GM23338 (cell line): ENCODE results near the gene CA5B. TPM values are rescaled to one million over a fixed set of nuclear protein-coding genes. Genes with fewer than 3 reads are reported as not detected.
A peak's percentile ranks its signal among the peaks of the same experiment; 100 is the strongest.

Experiments used
- ATAC-seq: fragments of 200-7000 bp; cut with Tn5 transposase; 3 replicates; pipeline ENCODE4 v1.9.1; 2020
- DNase-seq: peaks from one replicate; pipeline ENCODE4 v3.0.0-alpha.2; 2015; ENCODE audit warnings: low spot score
- H2AFZ ChIP-seq: fragments of 200-600 bp; sonication (generic); 2 replicates; pipeline ENCODE4 v1.8.0; 2016; ENCODE audit warnings: antibody characterized with exemption, mild to moderate bottlenecking, moderate library complexity
- H3F3A ChIP-seq: fragments of 200-600 bp; sonication (generic); replicated peaks from 2 replicates; pipeline ENCODE4 v1.8.0; 2017; ENCODE audit warnings: antibody characterized with exemption, mixed run types, low read depth
- H3K27ac ChIP-seq: fragments of 200-600 bp; sonication (generic); 2 replicates; pipeline ENCODE4 v1.6.1; 2016; ENCODE audit warnings: low read depth
- H3K27me3 ChIP-seq: fragments of 200-600 bp; sonication (generic); 2 replicates; pipeline ENCODE4 v1.8.0; 2016; ENCODE audit warnings: mild to moderate bottlenecking, mixed run types, moderate library complexity; ENCODE audit not compliant: insufficient read depth
- H3K36me3 ChIP-seq: fragments of 200-600 bp; sonication (generic); 2 replicates; pipeline ENCODE4 v1.8.0; 2016; ENCODE audit warnings: mild to moderate bottlenecking; ENCODE audit not compliant: insufficient read depth
- H3K4me1 ChIP-seq: fragments of 200-600 bp; sonication (generic); 2 replicates; pipeline ENCODE4 v1.8.0; 2016; ENCODE audit warnings: mild to moderate bottlenecking, moderate library complexity; ENCODE audit not compliant: insufficient read depth
- H3K4me2 ChIP-seq: fragments of 200-600 bp; sonication (generic); 2 replicates; pipeline ENCODE4 v1.7.1; 2017; ENCODE audit warnings: mixed run types
- H3K4me3 ChIP-seq: fragments of 200-600 bp; sonication (generic); 2 replicates; pipeline ENCODE4 v1.6.1; 2016; ENCODE audit warnings: mixed run types
- H3K79me2 ChIP-seq: fragments of 200-600 bp; sonication (generic); replicated peaks from 2 replicates; pipeline ENCODE4 v1.8.0; 2017; ENCODE audit warnings: mild to moderate bottlenecking; ENCODE audit not compliant: insufficient read depth
- H3K9me2 ChIP-seq: fragments of 200-600 bp; sonication (generic); 2 replicates; pipeline ENCODE4 v1.8.0; 2017; ENCODE audit not compliant: insufficient read depth
- H4K20me1 ChIP-seq: fragments of 200-600 bp; sonication (generic); replicated peaks from 2 replicates; pipeline ENCODE4 v1.8.0; 2017; ENCODE audit warnings: mild to moderate bottlenecking; ENCODE audit not compliant: insufficient read depth
- H3K27ac Mint-ChIP-seq: 2 replicates; pipeline ENCODE4 v1.8.0; 2020; ENCODE audit warnings: inconsistent platforms, mild to moderate bottlenecking, moderate library complexity, mixed read lengths
- H3K27me3 Mint-ChIP-seq: 3 replicates; pipeline ENCODE4 v1.8.0; 2022; ENCODE audit warnings: low read depth, mild to moderate bottlenecking, moderate library complexity, mixed read lengths, inconsistent platforms; ENCODE audit not compliant: insufficient read depth, poor library complexity
- H3K36me3 Mint-ChIP-seq: 3 replicates; pipeline ENCODE4 v1.8.0; 2021; ENCODE audit warnings: low read depth, mild to moderate bottlenecking, inconsistent platforms, moderate library complexity, mixed read lengths
- H3K4me1 Mint-ChIP-seq: 3 replicates; pipeline ENCODE4 v1.8.0; 2020; ENCODE audit warnings: mild to moderate bottlenecking, inconsistent platforms, mixed read lengths
- H3K4me3 Mint-ChIP-seq: 3 replicates; pipeline ENCODE4 v1.8.0; 2021; ENCODE audit warnings: moderate library complexity, mild to moderate bottlenecking, inconsistent platforms, mixed read lengths
- H3K9me3 Mint-ChIP-seq: 3 replicates; pipeline ENCODE4 v1.8.0; 2020; ENCODE audit warnings: moderate library complexity, mild to moderate bottlenecking, inconsistent platforms, mixed read lengths
- CREB1 ChIP-seq: fragments of 250-450 bp; sonication (Bioruptor Pico); IDR thresholded peaks from 2 replicates; pipeline ENCODE4 v1.5.0; 2020; ENCODE audit warnings: low read depth, mild to moderate bottlenecking, moderate library complexity
- CTCF ChIP-seq, 2 experiments: fragments of 200-600 bp in 1 of 2; sonication (generic) in 1 of 2; conservative IDR thresholded peaks; 2 replicates each; pipeline versions ENCODE4 v1.5.1 to v1.6.1; 2016 to 2017; ENCODE audit warnings: antibody characterized with exemption in 2 of 2, low read depth in 2 of 2, mild to moderate bottlenecking in 2 of 2, moderate library complexity in 1 of 2
- EZH2 ChIP-seq: fragments of 200-600 bp; sonication (generic); IDR thresholded peaks from one replicate; pipeline ENCODE4 v1.8.0; 2017; ENCODE audit warnings: antibody characterized with exemption, mild to moderate bottlenecking, low read depth; ENCODE audit not compliant: unreplicated experiment
- EZH2phosphoT487 ChIP-seq: fragments of 200-600 bp; sonication (generic); IDR thresholded peaks from one replicate; pipeline ENCODE4 v1.8.1; 2018; ENCODE audit warnings: antibody characterized with exemption; ENCODE audit not compliant: unreplicated experiment
- JUNB ChIP-seq: IDR thresholded peaks from one replicate; pipeline ENCODE4 v1.6.1; 2016; ENCODE audit warnings: antibody characterized with exemption; ENCODE audit not compliant: unreplicated experiment
- NANOG ChIP-seq: IDR thresholded peaks from 2 replicates; pipeline ENCODE4 v1.6.1; 2016; ENCODE audit warnings: antibody characterized with exemption, borderline replicate concordance
- POLR2AphosphoS5 ChIP-seq: IDR thresholded peaks from 2 replicates; pipeline ENCODE4 v1.6.1; 2016; ENCODE audit warnings: antibody characterized with exemption, low read depth
- REST ChIP-seq: IDR thresholded peaks from one replicate; pipeline ENCODE4 v1.6.1; 2018; ENCODE audit warnings: antibody characterized with exemption; ENCODE audit not compliant: unreplicated experiment
- ZNF114 ChIP-seq: fragments of 250-450 bp; sonication (Bioruptor Pico); IDR thresholded peaks from 2 replicates; pipeline ENCODE4 v1.5.0; 2020; ENCODE audit warnings: mild to moderate bottlenecking, moderate library complexity
- polyA plus RNA-seq: library from polyadenylated mRNA; unstranded; fragments of >200 nt; fragmentation: Nextera tagmentation; extraction: Ambion mirVana; gene quantifications from 2 replicates; pipeline ENCODE4 v1.2.1, GENCODE V29; 2016
- total RNA-seq: library from RNA; depleted of rRNA; stranded (reverse); fragments of >200 nt; shearing (Covaris generic); gene quantifications from 2 replicates; pipeline ENCODE4 v1.2.3, GENCODE V29; 2014
- TF ChIP-seq, protein P1 (sequence below): IDR thresholded peaks from 2 replicates; pipeline ENCODE4 v1.6.1; 2016; ENCODE audit warnings: antibody characterized with exemption

Gene CA5B
- total and polyA plus RNA-seq, 2 experiments from 2014 or later, result 4.8 to 6.1 TPM

- no peaks in the 10 kb centered on the region for H3F3A ChIP-seq
- ATAC-seq (no peak), DNase-seq (no peak)
- H3K36me3 ChIP-seq, result no peaks in the 10 kb centered on the region
- Mint-ChIP-seq H3K27ac (peak overlapping the region; percentile 7; the same call in 1 of the 2 replicates), H3K9me3 (no peaks in the 10 kb centered on the region), H3K4me1 (peaks cover 39% of the 10 kb centered on the region), H3K4me3 (no peak overlapping the region), H3K36me3 (peaks cover 3% of the 10 kb centered on the region; the same call in 1 of the 3 replicates), H3K27me3 (peaks cover 7% of the 10 kb centered on the region)
- TF ChIP-seq REST, result no peak
- H3K9me2 ChIP-seq, result no peaks in the 10 kb centered on the region
- H3K79me2 ChIP-seq, result no peaks in the 10 kb centered on the region
- no peak overlapping the region for H3K27ac ChIP-seq
- H3K4me1 ChIP-seq, result peaks cover 30% of the 10 kb centered on the region
- H3K4me3 ChIP-seq, result no peak overlapping the region
- no peak overlapping the region for H3K4me2 ChIP-seq
- H2AFZ ChIP-seq, result no peak overlapping the region
- H3K27me3 ChIP-seq, result no peaks in the 10 kb centered on the region
- H4K20me1 ChIP-seq, result no peaks in the 10 kb centered on the region
Observed at GRCh38 chrX:15750611-15751154, 12.6 kb downstream of the CA5B start.

- peaks cover 5% of the 10 kb centered on the region; the same call in 2 of the 3 replicates for H3K36me3 Mint-ChIP-seq
- peaks cover 27% of the 10 kb centered on the region for H3K4me1 ChIP-seq
- no peaks in the 10 kb centered on the region for H3K9me3 Mint-ChIP-seq
- no peak overlapping the region for H3K4me3 Mint-ChIP-seq
- H3K4me3 ChIP-seq, result no peak overlapping the region
- H3K9me2 ChIP-seq, result no peaks in the 10 kb centered on the region
- H3K36me3 ChIP-seq, result no peaks in the 10 kb centered on the region
- no peaks in the 10 kb centered on the region for H4K20me1 ChIP-seq
- peaks cover 37% of the 10 kb centered on the region for H3K4me1 Mint-ChIP-seq
- ATAC-seq, result no peak
- H3K27me3 Mint-ChIP-seq, result peaks cover 7% of the 10 kb centered on the region
- TF ChIP-seq, protein P1, sequence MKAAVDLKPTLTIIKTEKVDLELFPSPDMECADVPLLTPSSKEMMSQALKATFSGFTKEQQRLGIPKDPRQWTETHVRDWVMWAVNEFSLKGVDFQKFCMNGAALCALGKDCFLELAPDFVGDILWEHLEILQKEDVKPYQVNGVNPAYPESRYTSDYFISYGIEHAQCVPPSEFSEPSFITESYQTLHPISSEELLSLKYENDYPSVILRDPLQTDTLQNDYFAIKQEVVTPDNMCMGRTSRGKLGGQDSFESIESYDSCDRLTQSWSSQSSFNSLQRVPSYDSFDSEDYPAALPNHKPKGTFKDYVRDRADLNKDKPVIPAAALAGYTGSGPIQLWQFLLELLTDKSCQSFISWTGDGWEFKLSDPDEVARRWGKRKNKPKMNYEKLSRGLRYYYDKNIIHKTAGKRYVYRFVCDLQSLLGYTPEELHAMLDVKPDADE, result no peak
- TF ChIP-seq NANOG, result no peak
- no peak for TF ChIP-seq EZH2
- no peak for TF ChIP-seq CTCF (conservative IDR thresholded peaks at IDR 0.05; ENCODE audit: low read depth in 2 of 2)
- TF ChIP-seq ZNF114 (CRISPR knock-in tag), result no peak
- TF ChIP-seq CREB1 (CRISPR knock-in tag), result no peak
- no peak for TF ChIP-seq POLR2AphosphoS5
- TF ChIP-seq JUNB, result no peak
- TF ChIP-seq REST, result no peak
- TF ChIP-seq EZH2phosphoT487, result no peak
- peak overlapping the region; percentile 7; the same call in 1 of the 2 replicates for H3K27ac Mint-ChIP-seq
- no peak overlapping the region for H3K4me2 ChIP-seq
- no peaks in the 10 kb centered on the region for H3F3A ChIP-seq
- H3K27me3 ChIP-seq, result no peaks in the 10 kb centered on the region
- no peak overlapping the region for H2AFZ ChIP-seq
- DNase-seq, result no peak
- H3K27ac ChIP-seq, result no peak overlapping the region
- no peaks in the 10 kb centered on the region for H3K79me2 ChIP-seq
Observed at GRCh38 chrX:15751155-15751819, 13.2 kb downstream of the CA5B start.
